ENCODE results near the gene DRC1. TPM values are rescaled to one million over a fixed set of nuclear protein-coding genes. Genes with fewer than 3 reads are reported as not detected.

DRC1 gene
- total and polyA plus RNA-seq, 2 of the 4 experiments (the other 2 are of a cell fraction): 0.18 TPM; not detected in 1

DNA sequence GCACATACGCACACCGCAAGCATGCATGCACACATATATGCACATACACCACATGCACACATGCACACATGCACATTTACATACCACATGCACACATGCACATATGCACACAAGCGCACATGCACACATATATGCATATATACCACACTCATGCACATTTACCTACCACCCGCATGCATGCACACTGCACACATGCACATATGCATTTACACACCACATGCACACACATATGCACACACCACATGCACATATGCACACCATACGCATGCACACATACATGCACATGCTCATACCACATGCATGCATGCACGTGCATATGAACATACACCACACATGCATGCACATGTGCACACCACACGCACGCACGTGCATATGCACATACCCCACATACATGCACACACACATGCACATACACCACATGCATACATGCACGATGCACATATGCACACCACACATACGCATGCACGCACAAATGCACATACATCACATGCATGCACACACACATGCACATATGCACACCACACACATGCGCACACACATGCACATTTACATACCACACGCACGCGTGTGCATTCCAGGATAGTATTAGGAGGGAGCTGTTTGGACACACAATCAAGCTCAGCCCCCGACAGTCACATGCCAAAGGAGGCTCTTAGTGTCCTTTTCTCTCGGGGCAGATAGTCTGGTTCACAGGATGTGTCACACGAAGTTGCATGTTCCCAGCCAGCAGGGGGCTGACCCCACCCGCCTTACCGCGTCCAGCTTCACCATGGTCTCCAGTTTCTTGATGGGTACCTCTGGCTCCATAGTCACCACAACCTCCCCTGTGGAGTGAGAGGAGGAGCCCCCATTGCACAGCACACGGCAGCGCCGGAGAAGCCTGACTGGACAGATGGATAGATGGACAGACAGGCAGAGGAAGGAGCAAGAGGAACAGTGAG lies 70.3 kb downstream of the DRC1 start (continued):
- no peak for TF ChIP-seq SMC3 (IDR thresholded peaks at IDR 0.05; ENCODE audit: low read depth, low read length)

DNA sequence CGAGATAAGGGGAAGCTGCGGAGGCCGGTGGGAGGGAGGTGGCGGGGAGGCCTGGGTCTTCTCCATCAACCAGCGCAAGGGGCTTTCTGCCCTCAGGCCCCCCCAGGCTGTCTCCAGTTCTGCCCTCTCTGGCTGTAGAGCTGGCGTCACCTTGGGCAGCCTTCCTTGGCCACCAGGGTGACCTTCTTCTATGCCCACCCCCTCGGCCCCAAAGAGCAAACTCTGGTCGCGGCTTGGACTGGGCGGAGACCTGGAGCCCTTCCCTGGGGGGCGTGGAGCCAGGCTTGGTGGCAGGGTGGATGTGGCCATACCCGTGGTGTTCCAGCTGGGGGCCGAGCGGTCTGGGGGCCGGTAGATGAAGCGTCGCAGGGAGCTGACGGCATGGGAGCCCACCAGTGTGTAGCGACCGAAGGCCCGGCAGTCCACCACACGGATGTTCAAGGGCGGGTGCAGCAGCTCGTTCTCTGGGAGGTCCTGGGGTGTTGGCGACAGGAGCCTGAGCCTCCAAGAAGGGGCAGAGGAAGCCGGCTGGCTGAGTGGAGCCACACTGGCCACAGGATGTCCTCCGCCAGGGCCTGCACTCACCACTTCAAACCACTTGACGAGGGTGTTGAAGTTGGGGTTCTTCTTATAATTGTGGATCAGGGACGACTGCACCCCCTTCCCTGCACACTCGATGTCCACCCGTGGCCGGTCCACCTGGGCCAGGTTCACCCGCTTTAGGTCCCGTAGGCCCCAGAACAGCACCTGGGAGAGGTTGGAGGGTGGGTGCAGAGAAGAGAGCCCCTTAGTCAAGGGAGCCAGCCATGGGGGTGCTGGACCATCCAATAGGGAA lies 71.3 kb downstream of the DRC1 start:
- no peak overlapping the region for H2AK9ac ChIP-seq (replicated peaks; ENCODE audit: low read depth, low read length, poor library complexity)
- in situ Hi-C loops (cut with MboI; ENCODE audit: low sequenced_read_pairs): no loop called here
- no peaks in the 10 kb centered on the region for H4K20me1 ChIP-seq (ENCODE audit: insufficient read depth, low read length)
- POLR2A ChIA-PET (ENCODE audit: unreplicated experiment): no interaction called here
- no peak overlapping the region for H3K4me2 ChIP-seq (ENCODE audit: low read depth, low read length)
- H3K4me3 ChIP-seq (ENCODE audit: insufficient read depth, low read depth, low read length): no peak overlapping the region
- no peak overlapping the region for H3K14ac ChIP-seq (replicated peaks; ENCODE audit: low read depth, low read length)
- H2BK15ac ChIP-seq (ENCODE audit: low read depth, low read length): no peak overlapping the region
- H3K36me3 ChIP-seq (ENCODE audit: control insufficient read depth, insufficient read depth, low read length): no peaks in the 10 kb centered on the region
- intact Hi-C loops (cut with micrococcal nuclease): no loop called here
- H3K9ac ChIP-seq (ENCODE audit: low read depth, low read length): no peak overlapping the region
- no peak overlapping the region for H2BK5ac ChIP-seq (ENCODE audit: low read depth, low read length, poor library complexity, severe bottlenecking)
- dilution Hi-C loops (cut with HindIII; ENCODE audit: low sequenced_read_pairs, unreplicated experiment): no loop called here
- WGBS, 2 experiments (ENCODE audit: extremely low coverage in 2 of 2, insufficient read length in 1 of 2): 90% methylated on average over 12 of the region's 34 CpGs; no CpG with 5 or more reads in 1 of the 2 experiments
- CTCF ChIA-PET: no interaction called here
- no peak overlapping the region for H3K23ac ChIP-seq (ENCODE audit: low read depth, low read length)
- no peak overlapping the region for H4K5ac ChIP-seq (ENCODE audit: low read depth, low read length)
- peaks cover 5% of the 10 kb centered on the region for H3K9me3 ChIP-seq (ENCODE audit: control insufficient read depth, insufficient read depth, low read length)
- ATAC-seq (ENCODE audit: low read depth) (no peak), DNase-seq (no peak)
- H2AK5ac ChIP-seq (ENCODE audit: low read depth, low read length): no peak overlapping the region
- H3K27me3 ChIP-seq (ENCODE audit: control insufficient read depth, insufficient read depth, low read length): no peaks in the 10 kb centered on the region; the same call in 1 of the 2 replicates
- no peaks in the 10 kb centered on the region for H3K79me1 ChIP-seq (ENCODE audit: low read depth in 1 of 2, low read length in 2 of 2)
- no peak overlapping the region for H3K27ac ChIP-seq (ENCODE audit: insufficient read depth, low read length)
- H3K4me1 ChIP-seq (ENCODE audit: control insufficient read depth, insufficient read depth, low read length): no peaks in the 10 kb centered on the region
- no peak overlapping the region for H2BK20ac ChIP-seq (ENCODE audit: low read depth, low read length)
- no peaks in the 10 kb centered on the region; the same call in 1 of the 2 replicates for H3K9me1 ChIP-seq (ENCODE audit: insufficient read depth, low read length)
- no peak overlapping the region for H3K4ac ChIP-seq (ENCODE audit: low read depth, low read length)
- no peak overlapping the region for H3K56ac ChIP-seq (ENCODE audit: extremely low read depth, insufficient read depth, low read length)
- no peak overlapping the region for H2AFZ ChIP-seq (replicated peaks; ENCODE audit: low read length, poor library complexity)
- no TSS peak for BruUV-seq (replicated peaks)
- H3K18ac ChIP-seq (ENCODE audit: low read depth, low read length): no peak overlapping the region
- H4K91ac ChIP-seq (ENCODE audit: insufficient read depth, low read depth, low read length): no peak overlapping the region
- H2BK120ac ChIP-seq (ENCODE audit: low read depth, low read length): no peak overlapping the region
- H4K8ac ChIP-seq (ENCODE audit: low read depth in 2 of 2, low read length in 2 of 2): no peak overlapping the region
- no peak for TF ChIP-seq MXI1 (IDR thresholded peaks at IDR 0.05; ENCODE audit: borderline replicate concordance, low read depth, low read length)
- TF ChIP-seq, protein P1, sequence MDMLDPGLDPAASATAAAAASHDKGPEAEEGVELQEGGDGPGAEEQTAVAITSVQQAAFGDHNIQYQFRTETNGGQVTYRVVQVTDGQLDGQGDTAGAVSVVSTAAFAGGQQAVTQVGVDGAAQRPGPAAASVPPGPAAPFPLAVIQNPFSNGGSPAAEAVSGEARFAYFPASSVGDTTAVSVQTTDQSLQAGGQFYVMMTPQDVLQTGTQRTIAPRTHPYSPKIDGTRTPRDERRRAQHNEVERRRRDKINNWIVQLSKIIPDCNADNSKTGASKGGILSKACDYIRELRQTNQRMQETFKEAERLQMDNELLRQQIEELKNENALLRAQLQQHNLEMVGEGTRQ (IDR thresholded peaks at IDR 0.05; ENCODE audit: low read depth, low read length): no peak
- TF ChIP-seq POLR2A (IDR thresholded peaks at IDR 0.05; ENCODE audit: low read depth, low read length): no peak
- no peak for TF ChIP-seq CHD1 (IDR thresholded peaks at IDR 0.05; ENCODE audit: low read depth, low read length)
- no peak for TF ChIP-seq NFE2L2 (IDR thresholded peaks at IDR 0.05; ENCODE audit: low read depth, low read length)
- TF ChIP-seq, protein P2, sequence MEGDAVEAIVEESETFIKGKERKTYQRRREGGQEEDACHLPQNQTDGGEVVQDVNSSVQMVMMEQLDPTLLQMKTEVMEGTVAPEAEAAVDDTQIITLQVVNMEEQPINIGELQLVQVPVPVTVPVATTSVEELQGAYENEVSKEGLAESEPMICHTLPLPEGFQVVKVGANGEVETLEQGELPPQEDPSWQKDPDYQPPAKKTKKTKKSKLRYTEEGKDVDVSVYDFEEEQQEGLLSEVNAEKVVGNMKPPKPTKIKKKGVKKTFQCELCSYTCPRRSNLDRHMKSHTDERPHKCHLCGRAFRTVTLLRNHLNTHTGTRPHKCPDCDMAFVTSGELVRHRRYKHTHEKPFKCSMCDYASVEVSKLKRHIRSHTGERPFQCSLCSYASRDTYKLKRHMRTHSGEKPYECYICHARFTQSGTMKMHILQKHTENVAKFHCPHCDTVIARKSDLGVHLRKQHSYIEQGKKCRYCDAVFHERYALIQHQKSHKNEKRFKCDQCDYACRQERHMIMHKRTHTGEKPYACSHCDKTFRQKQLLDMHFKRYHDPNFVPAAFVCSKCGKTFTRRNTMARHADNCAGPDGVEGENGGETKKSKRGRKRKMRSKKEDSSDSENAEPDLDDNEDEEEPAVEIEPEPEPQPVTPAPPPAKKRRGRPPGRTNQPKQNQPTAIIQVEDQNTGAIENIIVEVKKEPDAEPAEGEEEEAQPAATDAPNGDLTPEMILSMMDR (conservative IDR thresholded peaks at IDR 0.05; ENCODE audit: low read depth, low read length): no peak
- no peak for TF ChIP-seq RCOR1 (IDR thresholded peaks at IDR 0.05; ENCODE audit: insufficient replicate concordance, low read length)
- TF ChIP-seq MAZ (IDR thresholded peaks at IDR 0.05; ENCODE audit: borderline replicate concordance, low read depth, low read length): no peak
- TF ChIP-seq FOS (IDR thresholded peaks at IDR 0.05; ENCODE audit: low read depth, low read length): no peak
- no peak for TF ChIP-seq RFX5 (IDR thresholded peaks at IDR 0.05; ENCODE audit: low read depth, low read length)
- no peak for TF ChIP-seq RAD21 (IDR thresholded peaks at IDR 0.05; ENCODE audit: low read length)
- no peak for TF ChIP-seq MAFK (IDR thresholded peaks at IDR 0.05; ENCODE audit: low read depth, low read length)
